C1 segment of cervical spinal cord (tissue), 14 donors: Measurements from ENCODE around the gene ENKD1.

Experiments used
- DNase-seq, 14 donors: peaks; one replicate each; lab custom pipeline; 2025; lab: John Stamatoyannopoulos, UW

Gene ENKD1

GRCh38 chr16:67679935-67680897 is 13.7 kb upstream of the ENKD1 start:
- no peak for DNase-seq

- no peak for DNase-seq
Measured at GRCh38 chr16:67678354-67679023, 11.9 kb upstream of the ENKD1 start.

- DNase-seq = no peak
Measured at GRCh38 chr16:67677712-67678111, 11.2 kb upstream of the ENKD1 start.

- no peak for DNase-seq
Measured at GRCh38 chr16:67676939-67677338, 10.4 kb upstream of the ENKD1 start.

- no peak for DNase-seq
Measured at GRCh38 chr16:67676516-67676915, 10.0 kb upstream of the ENKD1 start.

- no peak for DNase-seq
Measured at GRCh38 chr16:67675999-67676398, 9.4 kb upstream of the ENKD1 start.

GRCh38 chr16:67675579-67675935 is 9.0 kb upstream of the ENKD1 start:
- no peak for DNase-seq

GRCh38 chr16:67674851-67675578 is 8.5 kb upstream of the ENKD1 start:
- peak in 1 of 14 donors; percentile 44 for DNase-seq

- peak in 9 of 14 donors; percentile 10 to 72 (median 37) for DNase-seq
Measured at GRCh38 chr16:67673712-67674580, 7.4 kb upstream of the ENKD1 start.

- peak in 10 of 14 donors; percentile 12 to 47 (median 28) for DNase-seq
Measured at GRCh38 chr16:67672739-67673662, 6.5 kb upstream of the ENKD1 start.

- peak in 2 of 14 donors; percentile 52 to 98 for DNase-seq
Measured at GRCh38 chr16:67672306-67672705, 5.8 kb upstream of the ENKD1 start.

- DNase-seq = no peak
Measured at GRCh38 chr16:67669499-67670101, 3.0 kb upstream of the ENKD1 start.

- no peak for DNase-seq
Measured at GRCh38 chr16:67668495-67669157, 2.1 kb upstream of the ENKD1 start.

GRCh38 chr16:67667817-67668494 is 1.4 kb upstream of the ENKD1 start:
- DNase-seq = peak in 13 of 14 donors; percentile 26 to 82 (median 62)

- no peak for DNase-seq
Measured at GRCh38 chr16:67667453-67667816, 885 bp upstream of the ENKD1 start.

GRCh38 chr16:67666032-67666551 is 458 bp downstream of the ENKD1 start:
- no peak for DNase-seq

- DNase-seq = no peak
Measured at GRCh38 chr16:67665598-67665997, 952 bp downstream of the ENKD1 start.

GRCh38 chr16:67664871-67665270 is 1.7 kb downstream of the ENKD1 start:
- no peak for DNase-seq
